Prostate gland (tissue), 2 donors: ENCODE results near the gene CABCOCO1. TPM values are rescaled to one million over a fixed set of nuclear protein-coding genes. Genes with fewer than 3 reads are reported as not detected.

Experiments used
- DNase-seq: peaks from one replicate; pipeline ENCODE4 v3.0.0-alpha.2; 2019; ENCODE audit warnings: low spot score
- H3K27ac ChIP-seq, 2 donors: fragments of 200-600 bp; sonication (generic); 2 replicates each; pipeline ENCODE4 v1.5.1; 2017 to 2019
- H3K27me3 ChIP-seq: fragments of 200-600 bp; sonication (generic); replicated peaks from 2 replicates; pipeline ENCODE4 v1.5.1; 2019; ENCODE audit not compliant: insufficient read depth
- H3K36me3 ChIP-seq, 2 donors: fragments of 200-600 bp; sonication (generic); 1 replicate in 1 of 2; 2 replicates in 1 of 2; pipeline versions ENCODE4 v1.5.1 to v1.8.1; 2017 to 2019
- H3K4me1 ChIP-seq: fragments of 200-600 bp; sonication (generic); replicated peaks from 2 replicates; pipeline ENCODE4 v1.5.1; 2019
- H3K4me3 ChIP-seq, 2 donors: fragments of 200-600 bp; sonication (generic); 2 replicates each; pipeline ENCODE4 v1.5.1; 2017 to 2019
- H3K9me3 ChIP-seq: fragments of 200-600 bp; sonication (generic); 2 replicates; pipeline ENCODE4 v1.5.1; 2017
- CTCF ChIP-seq, 4 experiments: fragments of 200-600 bp in 2 of 4; fragments of 450-650 bp in 2 of 4; sonication (generic) in 2 of 4; IDR thresholded peaks; 1 replicate in 3 of 4; 2 replicates in 1 of 4; pipeline ENCODE4 v1.5.1; 2016 to 2019; ENCODE audit warnings: antibody characterized with exemption in 4 of 4, mild to moderate bottlenecking in 2 of 4, moderate library complexity in 2 of 4
- POLR2A ChIP-seq: fragments of 450-650 bp; IDR thresholded peaks from one replicate; pipeline ENCODE4 v1.6.1; 2016; ENCODE audit warnings: antibody characterized with exemption, mild to moderate bottlenecking
- POLR2AphosphoS5 ChIP-seq: sonication (generic); formaldehyde crosslinking; IDR thresholded peaks from one replicate; pipeline ENCODE4 v1.6.1; 2017; ENCODE audit warnings: antibody characterized with exemption
- WGBS: methylation state at CpG from one replicate; pipeline ENCODE4 v1.1.5; 2018; 5-methylcytosine and 5-hydroxymethylcytosine counted together
- intact Hi-C: fragments of 100-400 bp; cut with DNase I; formaldehyde crosslinking; loops from one replicate; pipeline ENCODE4 v1.14.2; 2022
- total RNA-seq, 2 donors: library from RNA; depleted of rRNA; stranded (reverse); fragments of >200 nt; gene quantifications; one replicate each; pipeline ENCODE4 v1.1.0, GENCODE V29; 2016

Gene CABCOCO1
- total RNA-seq, 2 donors from 2014 or later: 1.0 to 1.9 TPM

- TF ChIP-seq POLR2AphosphoS5 (no peak), CTCF (IDR thresholded peaks at IDR 0.05) (no peak), POLR2A (no peak)
- H3K27ac ChIP-seq: no peak overlapping the region
- no peaks in the 10 kb centered on the region for H3K27me3 ChIP-seq
- WGBS: 88% methylated on average over 2 of the region's 2 CpGs
- H3K36me3 ChIP-seq: no peaks in the 10 kb centered on the region
- no peaks in the 10 kb centered on the region for H3K9me3 ChIP-seq
- no peak for DNase-seq
- no peaks in the 10 kb centered on the region for H3K4me1 ChIP-seq
- intact Hi-C loops: no loop called here
- H3K4me3 ChIP-seq: no peak overlapping the region
Measured at GRCh38 chr10:61791216-61791615, 128.5 kb downstream of the CABCOCO1 start.

GRCh38 chr10:61792097-61792716 lies 129.5 kb downstream of the CABCOCO1 start:
- no peak for DNase-seq
- Histone ChIP-seq H3K27ac (no peak overlapping the region), H3K4me3 (no peak overlapping the region), H3K27me3 (no peaks in the 10 kb centered on the region), H3K9me3 (no peaks in the 10 kb centered on the region), H3K4me1 (no peaks in the 10 kb centered on the region), H3K36me3 (no peaks in the 10 kb centered on the region)
- no peak for TF ChIP-seq POLR2AphosphoS5
- no peak for TF ChIP-seq POLR2A
- TF ChIP-seq CTCF (IDR thresholded peaks at IDR 0.05): no peak
- intact Hi-C loops: no loop called here
- WGBS: 100% methylated on average over 1 of the region's 1 CpG

GRCh38 chr10:61792921-61793320 lies 130.2 kb downstream of the CABCOCO1 start:
- no peaks in the 10 kb centered on the region for H3K9me3 ChIP-seq
- no peaks in the 10 kb centered on the region for H3K4me1 ChIP-seq
- intact Hi-C loops: no loop called here
- no peak for DNase-seq
- H3K27ac ChIP-seq: no peak overlapping the region
- H3K36me3 ChIP-seq: no peaks in the 10 kb centered on the region
- WGBS: 77% methylated on average over 1 of the region's 1 CpG
- no peaks in the 10 kb centered on the region for H3K27me3 ChIP-seq
- no peak for TF ChIP-seq POLR2A
- no peak for TF ChIP-seq POLR2AphosphoS5
- TF ChIP-seq CTCF (IDR thresholded peaks at IDR 0.05): no peak
- H3K4me3 ChIP-seq: no peak overlapping the region

GRCh38 chr10:61793760-61794703 lies 131.3 kb downstream of the CABCOCO1 start:
- Histone ChIP-seq H3K36me3 (no peaks in the 10 kb centered on the region), H3K4me1 (no peaks in the 10 kb centered on the region), H3K27me3 (no peaks in the 10 kb centered on the region), H3K4me3 (no peak overlapping the region), H3K27ac (no peak overlapping the region), H3K9me3 (no peaks in the 10 kb centered on the region)
- TF ChIP-seq POLR2AphosphoS5: no peak
- no peak for TF ChIP-seq CTCF (IDR thresholded peaks at IDR 0.05)
- no peak for TF ChIP-seq POLR2A
- no peak for DNase-seq
- 48% methylated on average over 5 of the region's 5 CpGs for WGBS
- intact Hi-C loops: no loop called here
